Breast epithelium (tissue), 3 donors: ENCODE data around the gene KYAT1.

Source experiments
- POLR2A ChIP-seq: fragments of 450-650 bp; IDR thresholded peaks from one replicate; pipeline ENCODE4 v1.6.1; 2016; ENCODE audit warnings: antibody characterized with exemption, mild to moderate bottlenecking, moderate library complexity
- TF ChIP-seq, protein P1 (sequence below), 3 donors: fragments of 450-650 bp; IDR thresholded peaks; one replicate each; pipeline ENCODE4 v1.5.1; 2016 to 2017; ENCODE audit warnings: antibody characterized with exemption in 3 of 3, mild to moderate bottlenecking in 3 of 3, moderate library complexity in 3 of 3

DNA sequence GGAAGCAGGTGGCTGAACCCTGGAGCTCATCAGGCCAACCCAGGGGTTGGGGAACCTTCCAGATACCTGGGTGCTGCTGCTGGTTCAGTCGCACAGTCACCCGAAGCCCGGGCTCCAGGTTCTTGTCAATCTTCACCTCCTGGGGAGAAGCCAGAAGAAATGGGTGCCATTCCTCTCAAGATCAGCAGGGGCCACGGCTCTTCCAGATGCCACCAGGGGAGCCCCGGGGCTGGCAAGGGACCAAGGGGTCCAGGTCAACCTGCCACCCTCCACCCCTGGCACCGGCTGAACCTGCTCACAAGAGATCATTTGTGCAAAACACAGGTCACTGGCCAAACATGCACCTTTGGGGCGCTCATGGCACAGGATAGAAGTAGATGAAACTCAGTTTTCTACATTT lies 56.8 kb downstream of the KYAT1 start:
- TF ChIP-seq, protein P1, sequence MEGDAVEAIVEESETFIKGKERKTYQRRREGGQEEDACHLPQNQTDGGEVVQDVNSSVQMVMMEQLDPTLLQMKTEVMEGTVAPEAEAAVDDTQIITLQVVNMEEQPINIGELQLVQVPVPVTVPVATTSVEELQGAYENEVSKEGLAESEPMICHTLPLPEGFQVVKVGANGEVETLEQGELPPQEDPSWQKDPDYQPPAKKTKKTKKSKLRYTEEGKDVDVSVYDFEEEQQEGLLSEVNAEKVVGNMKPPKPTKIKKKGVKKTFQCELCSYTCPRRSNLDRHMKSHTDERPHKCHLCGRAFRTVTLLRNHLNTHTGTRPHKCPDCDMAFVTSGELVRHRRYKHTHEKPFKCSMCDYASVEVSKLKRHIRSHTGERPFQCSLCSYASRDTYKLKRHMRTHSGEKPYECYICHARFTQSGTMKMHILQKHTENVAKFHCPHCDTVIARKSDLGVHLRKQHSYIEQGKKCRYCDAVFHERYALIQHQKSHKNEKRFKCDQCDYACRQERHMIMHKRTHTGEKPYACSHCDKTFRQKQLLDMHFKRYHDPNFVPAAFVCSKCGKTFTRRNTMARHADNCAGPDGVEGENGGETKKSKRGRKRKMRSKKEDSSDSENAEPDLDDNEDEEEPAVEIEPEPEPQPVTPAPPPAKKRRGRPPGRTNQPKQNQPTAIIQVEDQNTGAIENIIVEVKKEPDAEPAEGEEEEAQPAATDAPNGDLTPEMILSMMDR (IDR thresholded peaks at IDR 0.05), result no peak
- TF ChIP-seq POLR2A, result no peak
